Stomach smooth muscle (tissue), 2 donors: ENCODE results near the gene SCD.

ENCODE experiments used
- H3K27ac ChIP-seq: one replicate; pipeline ENCODE4 v1.7.0; 2013; ENCODE audit warnings: mild to moderate bottlenecking, low read length, inconsistent platforms
- H3K27me3 ChIP-seq, 2 donors: one replicate each; pipeline ENCODE4 v1.7.0; 2013; ENCODE audit warnings: low read length in 2 of 2; ENCODE audit not compliant: insufficient read depth in 2 of 2, control insufficient read depth in 1 of 2
- H3K36me3 ChIP-seq, 2 donors: one replicate each; pipeline ENCODE4 v1.7.0; 2013; ENCODE audit warnings: low read length in 2 of 2; ENCODE audit not compliant: control insufficient read depth in 2 of 2, insufficient read depth in 2 of 2
- H3K4me1 ChIP-seq: one replicate; pipeline ENCODE4 v1.7.0; 2013; ENCODE audit warnings: low read length; ENCODE audit not compliant: control insufficient read depth, insufficient read depth
- H3K4me3 ChIP-seq, 2 donors: one replicate each; pipeline ENCODE4 v1.7.0; 2013; ENCODE audit warnings: low read length in 2 of 2
- H3K9ac ChIP-seq, 2 donors: one replicate each; pipeline ENCODE4 v1.7.0; 2013; ENCODE audit warnings: low read length in 2 of 2, mild to moderate bottlenecking in 1 of 2
- H3K9me3 ChIP-seq, 2 donors: one replicate each; pipeline ENCODE4 v1.7.0; 2013; ENCODE audit warnings: low read length in 2 of 2; ENCODE audit not compliant: control insufficient read depth in 2 of 2
- donor health status: healthy.
- donor health status: Pancreatic carcinoma.

SCD gene

GRCh38 chr10:100401631-100402328 lies 54.7 kb downstream of the SCD start:
- Histone ChIP-seq H3K27me3 (no peaks in the 10 kb centered on the region), H3K36me3 (no peaks in the 10 kb centered on the region), H3K4me3 (no peak overlapping the region), H3K9me3 (no peaks in the 10 kb centered on the region), H3K4me1 (no peaks in the 10 kb centered on the region), H3K9ac (no peak overlapping the region), H3K27ac (no peak overlapping the region)

- no peak overlapping the region for H3K9ac ChIP-seq
- H3K36me3 ChIP-seq = no peaks in the 10 kb centered on the region
- H3K27ac ChIP-seq = no peak overlapping the region
- H3K4me3 ChIP-seq = no peak overlapping the region
- H3K27me3 ChIP-seq = no peaks in the 10 kb centered on the region
- no peaks in the 10 kb centered on the region for H3K9me3 ChIP-seq
- H3K4me1 ChIP-seq = no peaks in the 10 kb centered on the region
Observed at GRCh38 chr10:100403734-100404133, 56.7 kb downstream of the SCD start.

- Histone ChIP-seq H3K9ac (no peak overlapping the region), H3K9me3 (no peaks in the 10 kb centered on the region), H3K4me3 (no peak overlapping the region), H3K4me1 (no peaks in the 10 kb centered on the region), H3K27me3 (no peaks in the 10 kb centered on the region), H3K27ac (no peak overlapping the region), H3K36me3 (no peaks in the 10 kb centered on the region)
Observed at GRCh38 chr10:100413173-100413572, 66.1 kb downstream of the SCD start.
